Calu3 (cell line): ENCODE data around the gene TEX101. TPM values are rescaled to one million over a fixed set of nuclear protein-coding genes. Genes with fewer than 3 reads are reported as not detected.
"Not testable (repeated sequence)": the region's sequence is repeated elsewhere in the genome, so short reads cannot be mapped to it uniquely, and the experiment has no call there.

Experiments used
- BruUV-seq: library from RNA; stranded (reverse); fragments of 400-500 nt; replicated peaks from 2 replicates; lab custom pipeline; 2021; lab: Mats Ljungman, UMichigan
- CTCF ChIA-PET: fragments of 300-600 bp; sonication (Branson Sonifier 250); formaldehyde crosslinking; loops from one replicate; lab custom pipeline; 2022; ENCODE audit warnings: antibody characterized with exemption; lab: Charles Lee
- DNase-seq: peaks from one replicate; pipeline ENCODE4 v3.0.0; 2022
- H3K27ac Mint-ChIP-seq: one replicate; pipeline ENCODE4 v1.8.0; 2022; ENCODE audit warnings: mixed read lengths; ENCODE audit not compliant: unreplicated experiment
- H3K27me3 Mint-ChIP-seq: one replicate; pipeline ENCODE4 v1.8.0; 2022; ENCODE audit warnings: mixed read lengths; ENCODE audit not compliant: unreplicated experiment
- H3K36me3 Mint-ChIP-seq: one replicate; pipeline ENCODE4 v1.8.0; 2022; ENCODE audit warnings: mild to moderate bottlenecking, moderate library complexity, mixed read lengths; ENCODE audit not compliant: insufficient read depth, unreplicated experiment
- H3K4me1 Mint-ChIP-seq: one replicate; pipeline ENCODE4 v1.8.0; 2022; ENCODE audit warnings: mild to moderate bottlenecking, low read depth, mixed read lengths; ENCODE audit not compliant: unreplicated experiment
- H3K4me3 Mint-ChIP-seq: one replicate; pipeline ENCODE4 v1.8.0; 2022; ENCODE audit warnings: mild to moderate bottlenecking, low read depth, moderate library complexity, mixed read lengths; ENCODE audit not compliant: unreplicated experiment
- H3K9me3 Mint-ChIP-seq: one replicate; pipeline ENCODE4 v1.8.0; 2022; ENCODE audit warnings: low read depth, mixed read lengths; ENCODE audit not compliant: unreplicated experiment
- intact Hi-C: fragments of 100-400 bp; cut with micrococcal nuclease; formaldehyde crosslinking; loops from one replicate; pipeline ENCODE4 v1.10.0; 2022; ENCODE audit not compliant: unreplicated experiment
- total RNA-seq: library from RNA; stranded (reverse); gene quantifications from 2 replicates; pipeline ENCODE4 v1.2.3, GENCODE V29; 2022
- TF ChIP-seq, protein P1 (sequence below): fragments of 200-600 bp; IDR thresholded peaks from one replicate; pipeline ENCODE4 v1.8.0; 2022; ENCODE audit warnings: antibody characterized with exemption; ENCODE audit not compliant: unreplicated experiment

Gene TEX101
- total RNA-seq, 1 experiment from 2014 or later, result not detected

DNA sequence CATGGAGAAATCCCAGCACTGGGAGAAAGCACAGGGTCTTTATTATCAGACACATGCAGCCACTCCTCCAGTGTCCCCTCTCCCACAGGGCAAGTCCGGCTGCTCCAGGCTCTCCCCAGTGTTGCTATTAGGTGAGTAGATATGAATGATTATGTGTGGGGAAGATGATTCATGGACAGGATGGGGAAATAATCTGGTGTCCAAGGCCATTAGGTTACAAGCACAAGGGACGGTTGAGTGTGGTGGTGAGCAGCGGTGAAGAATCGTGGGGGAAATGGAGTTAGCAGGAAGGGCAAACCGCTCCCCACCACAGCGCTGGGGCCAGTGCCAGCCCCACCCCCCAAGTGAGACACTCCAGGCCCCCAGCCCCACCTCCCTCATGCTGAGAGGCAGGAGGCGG lies 42.2 kb upstream of the TEX101 start:
- no peak overlapping the region for H3K4me3 Mint-ChIP-seq
- no peaks in the 10 kb centered on the region for H3K9me3 Mint-ChIP-seq

DNA sequence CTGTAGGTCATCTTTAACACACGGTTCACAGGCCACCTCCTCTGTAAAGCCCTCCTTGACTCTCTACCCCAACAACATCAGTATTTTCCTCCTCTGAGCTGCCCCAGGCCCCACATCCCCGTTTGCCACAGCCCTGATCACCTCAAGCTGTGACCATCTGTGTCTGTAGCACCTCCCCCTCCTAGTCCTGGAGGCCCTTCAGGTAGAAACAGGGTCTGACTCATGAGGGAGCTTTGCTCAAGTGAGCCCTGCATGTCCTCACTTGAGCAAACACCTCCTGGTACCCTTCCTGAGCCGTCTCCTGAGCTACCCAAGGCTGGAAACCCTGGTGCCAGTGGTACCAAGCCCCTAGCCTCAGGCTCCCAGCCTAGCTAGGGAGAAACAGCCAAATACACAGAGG lies 37.1 kb upstream of the TEX101 start:
- H3K4me1 Mint-ChIP-seq, intact Hi-C loops, H3K27ac Mint-ChIP-seq, DNase-seq, H3K9me3 Mint-ChIP-seq, H3K36me3 Mint-ChIP-seq, CTCF ChIA-PET, H3K4me3 Mint-ChIP-seq, BruUV-seq: not testable (repeated sequence)
- H3K27me3 Mint-ChIP-seq, result peaks cover 51% of the 10 kb centered on the region

More for the DNA sequence above, 42.2 kb upstream of the TEX101 start:
- H3K27ac Mint-ChIP-seq, result no peak overlapping the region
- no TSS peak for BruUV-seq
- no peaks in the 10 kb centered on the region for H3K4me1 Mint-ChIP-seq
- H3K36me3 Mint-ChIP-seq, result no peaks in the 10 kb centered on the region
- TF ChIP-seq, protein P1, sequence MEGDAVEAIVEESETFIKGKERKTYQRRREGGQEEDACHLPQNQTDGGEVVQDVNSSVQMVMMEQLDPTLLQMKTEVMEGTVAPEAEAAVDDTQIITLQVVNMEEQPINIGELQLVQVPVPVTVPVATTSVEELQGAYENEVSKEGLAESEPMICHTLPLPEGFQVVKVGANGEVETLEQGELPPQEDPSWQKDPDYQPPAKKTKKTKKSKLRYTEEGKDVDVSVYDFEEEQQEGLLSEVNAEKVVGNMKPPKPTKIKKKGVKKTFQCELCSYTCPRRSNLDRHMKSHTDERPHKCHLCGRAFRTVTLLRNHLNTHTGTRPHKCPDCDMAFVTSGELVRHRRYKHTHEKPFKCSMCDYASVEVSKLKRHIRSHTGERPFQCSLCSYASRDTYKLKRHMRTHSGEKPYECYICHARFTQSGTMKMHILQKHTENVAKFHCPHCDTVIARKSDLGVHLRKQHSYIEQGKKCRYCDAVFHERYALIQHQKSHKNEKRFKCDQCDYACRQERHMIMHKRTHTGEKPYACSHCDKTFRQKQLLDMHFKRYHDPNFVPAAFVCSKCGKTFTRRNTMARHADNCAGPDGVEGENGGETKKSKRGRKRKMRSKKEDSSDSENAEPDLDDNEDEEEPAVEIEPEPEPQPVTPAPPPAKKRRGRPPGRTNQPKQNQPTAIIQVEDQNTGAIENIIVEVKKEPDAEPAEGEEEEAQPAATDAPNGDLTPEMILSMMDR, result no peak
- DNase-seq, result no peak
- H3K27me3 Mint-ChIP-seq, result peaks cover 69% of the 10 kb centered on the region
- intact Hi-C loops, result no loop called here
- CTCF ChIA-PET, result no interaction called here

GRCh38 chr19:43380008-43380407 lies 34.7 kb upstream of the TEX101 start:
- no peaks in the 10 kb centered on the region for H3K4me1 Mint-ChIP-seq
- no TSS peak for BruUV-seq
- H3K4me3 Mint-ChIP-seq, result no peak overlapping the region
- H3K27ac Mint-ChIP-seq, result no peak overlapping the region
- DNase-seq, result no peak
- no peaks in the 10 kb centered on the region for H3K36me3 Mint-ChIP-seq
- H3K9me3 Mint-ChIP-seq, result no peaks in the 10 kb centered on the region
- peaks cover 35% of the 10 kb centered on the region for H3K27me3 Mint-ChIP-seq
- intact Hi-C loops, result no loop called here
- TF ChIP-seq, protein P1, result no peak
- CTCF ChIA-PET, result no interaction called here

DNA sequence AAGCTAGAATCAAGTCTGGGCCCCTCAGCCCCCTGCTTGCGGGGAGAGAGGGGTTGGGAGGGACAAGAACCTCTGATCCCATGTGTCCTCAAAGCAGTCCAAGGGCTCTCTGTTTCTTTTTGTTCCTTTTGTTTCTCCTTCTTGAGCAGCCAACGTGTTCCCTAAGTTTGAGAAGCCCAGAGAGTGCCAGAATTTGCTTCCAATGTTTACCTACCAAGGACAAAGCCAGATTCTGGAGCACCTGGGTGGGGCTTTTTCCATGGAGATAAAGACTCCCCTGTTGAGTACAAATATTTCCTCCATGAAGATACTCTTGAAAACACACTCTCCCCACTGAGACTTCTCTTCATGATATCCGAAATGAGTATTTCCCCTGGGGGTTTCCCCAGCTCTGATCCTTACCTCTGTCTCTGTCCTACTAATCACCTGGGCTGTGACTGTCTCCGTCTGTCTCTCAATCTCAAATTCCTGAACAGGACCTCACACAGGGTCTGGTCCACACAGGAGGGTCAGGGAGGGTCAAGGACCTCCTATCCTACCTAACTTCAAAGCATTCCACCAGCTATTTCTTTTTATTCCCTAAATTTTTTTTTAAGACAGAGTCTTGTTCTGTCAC lies 33.8 kb upstream of the TEX101 start:
- H3K4me3 Mint-ChIP-seq, result no peak overlapping the region
- TF ChIP-seq, protein P1, result no peak
- CTCF ChIA-PET, result no interaction called here
- no peak for DNase-seq
- H3K4me1 Mint-ChIP-seq, result no peaks in the 10 kb centered on the region
- BruUV-seq, result no TSS peak
- H3K36me3 Mint-ChIP-seq, result no peaks in the 10 kb centered on the region
- intact Hi-C loops, result no loop called here
- H3K9me3 Mint-ChIP-seq, result no peaks in the 10 kb centered on the region
- H3K27me3 Mint-ChIP-seq, result peaks cover 32% of the 10 kb centered on the region
- H3K27ac Mint-ChIP-seq, result no peak overlapping the region

GRCh38 chr19:43382586-43383216 lies 32.0 kb upstream of the TEX101 start:
- H3K9me3 Mint-ChIP-seq, H3K36me3 Mint-ChIP-seq, DNase-seq, H3K27ac Mint-ChIP-seq, H3K4me3 Mint-ChIP-seq, H3K4me1 Mint-ChIP-seq, intact Hi-C loops, BruUV-seq: not testable (repeated sequence)
- peaks cover 31% of the 10 kb centered on the region for H3K27me3 Mint-ChIP-seq
- CTCF ChIA-PET, result interaction anchor here (0.9 kb wide), 1 partner anchor 33 kb away, joined by 3 read pairs; no protein-coding TSS in a partner anchor

GRCh38 chr19:43383254-43383653 lies 31.4 kb upstream of the TEX101 start:
- DNase-seq, H3K4me3 Mint-ChIP-seq, intact Hi-C loops, BruUV-seq, H3K4me1 Mint-ChIP-seq, H3K9me3 Mint-ChIP-seq, H3K27ac Mint-ChIP-seq, H3K36me3 Mint-ChIP-seq: not testable (repeated sequence)
- CTCF ChIA-PET, result interaction anchor here (0.9 kb wide), 1 partner anchor 33 kb away, joined by 3 read pairs; no protein-coding TSS in a partner anchor
- H3K27me3 Mint-ChIP-seq, result peaks cover 37% of the 10 kb centered on the region

DNA sequence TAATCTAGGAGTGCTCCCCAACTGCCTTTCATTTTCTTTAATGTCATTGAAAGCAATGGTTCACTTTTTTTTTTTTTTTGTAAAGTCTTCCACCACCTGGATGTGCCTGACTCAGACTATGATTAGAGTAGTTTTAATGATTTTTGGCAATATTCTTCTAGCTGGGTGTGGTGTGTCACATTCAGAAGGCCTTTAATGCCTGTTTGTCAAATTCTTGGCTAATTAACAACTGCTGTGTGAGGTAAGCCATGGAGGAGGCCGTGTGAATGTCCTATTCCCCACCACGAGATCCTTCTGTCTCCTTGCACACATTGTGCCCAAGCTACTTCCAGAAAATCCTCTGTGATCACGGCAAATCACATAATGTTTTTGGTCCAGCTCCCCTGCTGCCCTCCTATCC lies 30.9 kb upstream of the TEX101 start:
- H3K4me1 Mint-ChIP-seq, CTCF ChIA-PET, H3K36me3 Mint-ChIP-seq, H3K27ac Mint-ChIP-seq, H3K4me3 Mint-ChIP-seq, DNase-seq, H3K9me3 Mint-ChIP-seq, BruUV-seq, intact Hi-C loops: not testable (repeated sequence)
- H3K27me3 Mint-ChIP-seq, result peaks cover 42% of the 10 kb centered on the region
